HFF-Myc (cell line): Measurements from ENCODE around the gene TMEM98.

Experiments
- DNase-seq: peaks from one replicate; pipeline ENCODE4 v3.0.0-alpha.2; 2011; ENCODE audit warnings: low read depth; ENCODE audit errors: extremely low read depth
- H3K4me3 ChIP-seq: replicated peaks from 2 replicates; pipeline ENCODE4 v1.5.1; 2011; ENCODE audit warnings: low read depth, mild to moderate bottlenecking, control low read depth, low read length
- CTCF ChIP-seq: IDR thresholded peaks from 2 replicates; pipeline ENCODE4 v1.5.1; 2012; ENCODE audit warnings: mild to moderate bottlenecking, low read depth, low read length, control low read depth; ENCODE audit errors: missing control alignments

TMEM98 gene

DNA sequence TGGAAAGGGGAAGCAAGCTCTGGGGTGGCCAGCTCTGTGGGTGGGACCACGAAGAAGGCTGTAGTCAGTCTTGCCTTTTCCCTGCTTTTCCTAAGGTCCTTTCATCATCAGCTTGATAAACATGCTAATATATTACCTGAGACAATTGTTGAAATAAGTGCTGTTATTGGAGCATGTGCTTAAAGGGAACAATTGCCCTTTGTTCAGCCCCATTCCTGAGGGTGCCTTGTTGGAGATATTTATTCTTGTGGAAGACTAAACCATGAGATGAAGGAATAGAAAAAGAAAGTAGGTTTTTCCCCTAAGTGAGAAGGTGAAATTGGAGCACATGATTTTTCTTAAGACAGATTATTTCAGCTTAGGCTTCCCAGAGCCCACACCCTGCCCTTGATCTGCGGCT, 7.8 kb downstream of the TMEM98 start:
- no peak overlapping the region for H3K4me3 ChIP-seq
- DNase-seq = no peak
- TF ChIP-seq CTCF = no peak

DNA sequence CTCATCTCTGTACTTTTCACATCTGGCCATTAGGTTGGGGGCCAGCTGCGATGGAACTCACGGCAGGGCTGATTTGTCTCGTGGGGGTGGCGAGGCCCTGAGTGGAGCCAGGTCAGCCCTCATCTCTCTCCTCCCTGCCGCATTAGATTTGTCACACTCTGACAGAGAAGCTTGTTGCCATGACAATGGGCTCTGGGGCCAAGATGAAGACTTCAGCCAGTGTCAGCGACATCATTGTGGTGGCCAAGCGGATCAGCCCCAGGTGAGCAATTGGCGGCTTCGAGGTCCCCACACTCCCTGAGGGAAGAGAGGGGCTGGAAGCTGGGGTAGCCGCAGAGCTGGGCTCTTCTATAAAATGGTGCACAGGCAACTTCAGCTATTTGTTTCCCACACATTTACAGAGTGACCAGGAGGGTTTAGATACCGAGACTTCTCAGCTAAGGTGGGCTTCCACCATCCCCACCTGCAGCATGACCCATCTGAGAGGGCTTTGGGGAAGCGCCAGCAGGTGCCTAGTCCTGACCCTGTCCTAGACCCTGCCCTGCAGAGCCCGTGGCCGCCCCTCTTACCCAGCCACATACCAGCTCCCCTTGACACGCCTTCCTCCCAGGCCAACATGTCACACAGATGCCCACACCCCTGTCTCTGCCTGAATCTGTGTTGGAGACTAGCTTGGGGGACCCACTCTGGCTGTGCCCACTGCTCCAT, 8.4 kb downstream of the TMEM98 start:
- H3K4me3 ChIP-seq = no peak overlapping the region
- DNase-seq = no peak
- TF ChIP-seq CTCF = no peak

GRCh38 chr17:32936894-32937500, 9.0 kb downstream of the TMEM98 start:
- H3K4me3 ChIP-seq = no peak overlapping the region
- TF ChIP-seq CTCF = peak; percentile 86
- no peak for DNase-seq

- TF ChIP-seq CTCF = no peak
- no peak for DNase-seq
- no peak overlapping the region for H3K4me3 ChIP-seq
Measured at GRCh38 chr17:32940706-32941390, 12.9 kb downstream of the TMEM98 start.

DNA sequence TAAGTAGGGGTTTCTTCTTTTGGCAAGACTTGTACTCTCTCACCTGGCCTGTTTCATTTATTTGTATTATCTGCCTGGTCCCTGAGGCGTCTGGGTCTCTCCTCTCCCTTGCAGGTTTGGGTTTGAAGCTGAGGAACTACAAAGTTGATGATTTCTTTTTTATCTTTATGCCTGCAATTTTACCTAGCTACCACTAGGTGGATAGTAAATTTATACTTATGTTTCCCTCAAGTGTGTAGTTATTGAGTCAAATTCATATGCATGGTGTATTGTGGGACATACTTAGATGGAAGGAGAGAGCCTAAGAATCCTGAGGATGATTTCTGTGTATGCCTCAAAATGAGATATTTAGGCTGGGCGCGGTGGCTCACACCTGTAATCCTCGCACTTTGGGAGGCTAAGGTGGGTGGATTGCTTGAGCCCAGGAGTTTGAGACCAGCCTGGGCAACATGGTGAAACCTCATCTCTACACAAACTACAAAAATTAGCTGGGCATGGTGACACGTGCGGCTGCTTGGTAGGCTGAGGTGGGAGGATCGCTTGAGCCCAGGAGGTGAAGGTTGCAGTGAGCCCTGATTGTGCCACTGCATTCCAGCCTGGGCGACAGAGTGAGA, 13.6 kb downstream of the TMEM98 start:
- no peak overlapping the region for H3K4me3 ChIP-seq
- DNase-seq = no peak
- TF ChIP-seq CTCF = peak; percentile 31

- no peak for DNase-seq
- H3K4me3 ChIP-seq = no peak overlapping the region
- TF ChIP-seq CTCF = no peak
Measured at GRCh38 chr17:32943206-32943605, 15.3 kb downstream of the TMEM98 start.
